Activated CD4-positive, alpha-beta T cell treated with anti-CD3 and anti-CD28 coated beads, Interleukin-2, amount 50 U/mL, for 48 hours (primary cell): Measurements from ENCODE around the gene OBSCN.
"Not testable (repeated sequence)": the region's sequence is repeated elsewhere in the genome, so short reads cannot be mapped to it uniquely, and the experiment has no call there.

ENCODE experiments used
- DNase-seq, 2 experiments: peaks; one replicate each; pipeline ENCODE4 v3.0.0-alpha.2; 2020

Gene OBSCN

DNA sequence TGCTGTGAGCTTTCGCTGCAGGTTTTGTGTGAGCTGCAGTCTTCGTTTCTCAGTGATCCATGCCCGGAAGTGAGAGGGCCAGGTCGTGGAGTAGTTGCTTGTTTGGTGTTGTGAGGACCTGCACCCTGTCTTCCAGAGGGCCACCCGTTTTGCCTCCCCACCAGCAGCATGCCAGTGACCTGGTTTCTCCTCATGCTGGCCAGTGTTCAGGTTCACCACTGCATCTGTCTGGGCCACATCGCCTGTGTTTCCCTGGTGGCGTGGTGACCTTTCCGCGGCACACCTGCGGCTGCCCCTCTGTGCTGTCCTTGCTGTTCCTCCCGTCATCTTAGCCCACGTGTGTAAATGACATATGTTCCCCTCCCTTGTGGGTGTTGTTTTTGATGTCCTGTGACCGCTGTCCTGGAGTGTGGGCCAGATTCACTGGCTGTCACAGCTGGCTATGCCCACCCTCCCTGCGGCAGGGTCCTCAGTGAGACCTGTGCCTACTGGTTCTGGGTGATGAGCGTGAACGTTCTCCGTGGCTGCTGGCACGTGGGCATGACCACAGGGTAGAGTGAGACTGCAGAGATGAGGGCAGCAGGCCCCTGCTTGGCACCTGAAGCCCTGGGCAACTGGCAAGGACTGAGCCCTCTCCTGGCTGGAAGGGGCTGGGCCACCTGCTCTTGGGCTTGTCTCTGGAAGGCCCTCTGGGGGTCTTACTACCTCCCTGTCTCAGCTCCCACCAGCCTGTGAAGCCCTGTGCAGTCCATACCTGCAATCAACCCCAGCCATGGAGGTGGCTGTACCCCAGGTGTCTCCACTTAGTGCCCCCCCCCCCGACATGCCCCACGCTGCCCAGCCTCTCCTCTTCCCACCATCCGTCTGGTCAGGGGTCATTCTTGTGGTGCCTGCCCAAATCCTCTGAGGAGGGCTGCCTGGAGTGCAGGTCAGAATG is 35.0 kb upstream of the OBSCN start:
- no peak for DNase-seq

DNA sequence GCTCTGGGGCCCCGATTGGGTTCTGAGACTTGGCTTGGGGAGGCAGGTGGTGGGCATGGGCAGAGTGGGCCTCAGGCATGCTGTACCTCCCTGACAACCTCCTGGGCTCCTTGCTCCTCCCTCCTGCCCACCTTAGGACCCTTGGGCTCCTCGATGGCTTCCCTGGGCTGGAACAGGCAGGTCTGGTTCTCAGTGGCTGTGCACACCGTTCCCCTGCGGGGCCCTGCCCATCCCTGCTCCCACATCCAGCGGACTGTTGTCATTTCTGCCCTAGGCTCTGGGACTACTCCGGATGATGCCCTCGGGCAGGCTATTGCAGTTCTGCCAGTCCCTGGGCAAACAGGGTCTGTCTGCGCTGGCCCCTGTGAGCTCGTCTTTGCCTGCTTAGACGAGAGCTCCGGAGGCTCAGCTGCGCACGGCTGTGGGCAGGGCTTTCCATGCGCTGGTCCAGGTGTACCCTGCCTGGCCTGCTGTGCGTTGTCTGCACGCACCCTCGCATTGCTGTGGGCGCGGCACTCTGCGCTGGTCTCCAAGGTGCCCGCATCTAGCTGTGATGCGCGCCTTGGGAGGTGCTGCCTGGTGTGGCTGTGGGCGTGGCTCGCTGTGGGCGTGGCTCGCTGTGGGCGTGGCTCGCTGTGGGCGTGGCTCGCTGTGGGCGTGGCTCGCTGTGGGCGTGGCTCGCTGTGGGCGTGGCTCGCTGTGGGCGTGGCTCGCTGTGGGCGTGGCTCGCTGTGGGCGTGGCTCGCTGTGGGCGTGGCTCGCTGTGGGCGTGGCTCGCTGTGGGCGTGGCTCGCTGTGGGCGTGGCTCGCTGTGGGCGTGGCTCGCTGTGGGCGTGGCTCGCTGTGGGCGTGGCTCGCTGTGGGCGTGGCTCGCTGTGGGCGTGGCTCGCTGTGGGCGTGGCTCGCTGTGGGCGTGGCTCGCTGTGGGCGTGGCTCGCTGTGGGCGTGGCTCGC is 34.0 kb upstream of the OBSCN start:
- DNase-seq = not testable (repeated sequence)

DNA sequence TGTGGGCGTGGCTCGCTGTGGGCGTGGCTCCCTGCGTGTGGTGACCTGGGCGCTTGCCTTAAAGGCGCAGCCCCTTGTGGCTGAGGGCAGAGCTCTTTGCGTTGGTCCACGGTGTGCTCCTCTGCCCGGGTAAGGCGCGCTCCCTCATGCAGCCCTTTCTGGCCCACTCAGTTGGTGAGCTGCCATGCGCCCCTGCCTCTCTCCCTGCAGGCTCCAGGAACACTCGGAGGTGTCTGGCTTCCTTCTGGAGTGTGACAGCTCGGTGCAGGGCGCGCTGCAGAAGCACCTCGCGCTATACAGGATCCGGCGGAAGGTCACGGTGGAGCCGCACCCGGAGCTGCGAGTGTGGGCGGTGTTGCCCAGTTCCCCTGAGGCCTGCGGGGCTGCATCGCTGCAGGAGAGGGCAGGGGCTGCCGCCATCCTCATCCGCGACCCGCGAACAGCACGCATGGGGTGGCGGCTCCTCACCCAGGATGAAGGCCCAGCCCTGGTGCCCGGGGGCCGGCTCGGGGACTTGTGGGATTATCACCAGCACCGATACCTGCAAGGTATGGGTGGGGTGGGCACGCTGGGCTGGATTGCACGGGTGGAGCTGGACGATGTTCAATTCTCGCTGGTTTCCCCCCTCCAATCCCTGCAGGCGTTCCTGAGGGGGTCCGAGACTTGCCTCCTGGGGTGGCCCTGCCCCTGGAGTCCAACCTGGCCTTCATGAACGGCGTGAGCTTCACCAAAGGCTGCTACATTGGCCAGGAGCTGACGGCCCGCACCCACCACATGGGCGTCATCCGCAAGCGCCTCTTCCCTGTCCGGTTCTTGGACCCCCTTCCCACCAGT is 33.1 kb upstream of the OBSCN start:
- no peak for DNase-seq

GRCh38 chr1:228175316-228176023 is 32.4 kb upstream of the OBSCN start:
- no peak for DNase-seq

DNA sequence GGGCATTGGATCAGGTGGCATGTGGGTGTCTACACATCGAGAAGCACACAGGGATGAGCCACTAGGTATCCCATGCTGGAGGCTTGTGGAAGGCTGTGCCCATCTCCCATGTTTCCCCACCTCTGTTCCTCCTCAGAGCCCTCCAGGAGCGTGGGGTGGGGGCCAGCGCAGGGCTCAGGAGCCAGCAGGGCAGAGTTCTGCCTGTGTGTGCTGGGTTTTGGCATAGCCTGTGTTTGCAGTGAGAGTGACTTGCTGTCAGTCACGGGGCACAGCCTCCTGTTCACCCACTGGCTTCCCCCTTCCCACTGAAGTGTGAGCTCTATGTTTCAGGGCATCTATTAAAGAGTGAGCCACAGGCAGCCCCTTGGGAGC is 31.8 kb upstream of the OBSCN start:
- no peak for DNase-seq

DNA sequence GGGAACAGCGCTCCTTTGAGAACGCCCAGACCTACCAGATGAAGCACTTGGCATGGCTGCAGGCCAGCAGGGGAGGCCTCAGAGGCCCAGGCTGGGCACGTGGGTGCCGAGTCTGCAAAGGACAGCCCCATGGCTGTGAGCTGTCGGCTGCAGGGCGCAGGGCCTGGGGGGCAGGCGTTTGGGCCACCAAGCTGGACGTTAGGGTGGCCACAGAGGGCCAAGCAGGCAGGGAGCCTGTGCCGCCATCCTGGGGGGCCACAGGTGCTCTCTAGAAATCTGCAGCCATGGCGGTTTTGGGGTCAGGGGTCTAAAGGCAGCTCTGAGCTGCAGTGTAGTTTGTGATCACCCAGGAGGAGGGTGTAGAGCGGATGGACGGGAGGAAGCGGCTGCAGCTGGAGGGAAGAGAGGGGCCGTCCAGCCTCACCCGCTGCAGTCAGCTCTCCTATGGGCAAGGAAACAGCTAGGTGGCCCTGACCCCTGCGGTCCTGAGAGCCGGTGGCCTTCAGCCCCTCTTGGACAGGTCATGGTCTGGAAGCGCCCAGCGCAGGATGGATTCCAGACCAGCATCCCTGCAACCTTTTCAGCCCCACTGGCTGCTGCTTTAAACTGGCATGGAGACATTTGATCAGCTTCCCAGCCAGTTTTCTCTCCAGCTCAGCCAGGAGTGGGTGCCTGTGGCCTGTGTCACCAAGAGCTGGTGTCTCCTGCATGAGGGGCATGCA is 31.2 kb upstream of the OBSCN start:
- DNase-seq = no peak

- no peak for DNase-seq
These were observed 30.7 kb upstream of the OBSCN start for GRCh38 chr1:228177183-228177475.

- DNase-seq = no peak
These were observed 29.8 kb upstream of the OBSCN start for GRCh38 chr1:228177721-228178710.

DNA sequence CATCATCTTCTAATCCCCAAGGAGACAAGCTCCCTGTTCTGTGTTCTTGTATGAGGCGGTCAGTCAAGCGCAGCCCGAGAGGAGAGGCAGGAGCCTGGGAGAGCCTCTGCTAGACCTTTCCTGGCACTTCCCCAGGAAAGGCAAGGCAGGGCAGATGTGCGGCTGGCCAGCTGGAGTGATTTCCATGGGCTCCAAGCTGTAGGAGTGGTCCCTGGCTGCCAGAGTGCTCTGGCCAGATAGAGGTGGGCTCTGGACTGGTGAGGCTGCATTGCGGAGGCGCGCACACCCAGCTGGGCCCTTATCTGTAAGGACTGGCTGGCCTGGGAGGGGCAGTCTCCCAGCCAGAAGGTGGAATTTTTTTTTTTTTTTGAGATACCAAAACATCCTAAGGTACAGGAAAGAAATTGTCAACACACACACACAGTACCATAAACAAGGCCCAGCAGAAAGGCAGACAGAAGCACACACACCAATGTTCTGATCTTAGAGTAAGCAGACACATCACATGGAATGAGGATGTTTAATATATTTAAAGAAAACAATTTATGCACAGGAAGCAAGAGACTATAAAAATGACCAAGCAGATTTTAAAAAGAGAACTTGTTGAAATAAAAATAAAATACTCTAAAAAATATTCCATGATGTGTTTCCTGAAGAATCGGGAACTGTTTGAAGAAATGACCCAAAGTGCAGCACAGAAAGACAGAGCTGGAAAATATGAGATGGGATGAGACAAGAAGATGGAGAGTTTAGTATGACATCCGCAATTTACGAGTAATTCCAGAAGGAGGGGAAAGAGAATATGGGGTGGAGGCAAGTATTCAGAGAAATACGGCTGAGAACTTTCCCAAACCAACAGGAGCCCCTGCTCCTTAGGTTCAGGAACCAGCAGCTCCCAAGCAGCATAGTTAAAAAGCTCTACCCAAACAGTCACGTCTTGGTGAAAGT is 28.8 kb upstream of the OBSCN start:
- no peak for DNase-seq

DNA sequence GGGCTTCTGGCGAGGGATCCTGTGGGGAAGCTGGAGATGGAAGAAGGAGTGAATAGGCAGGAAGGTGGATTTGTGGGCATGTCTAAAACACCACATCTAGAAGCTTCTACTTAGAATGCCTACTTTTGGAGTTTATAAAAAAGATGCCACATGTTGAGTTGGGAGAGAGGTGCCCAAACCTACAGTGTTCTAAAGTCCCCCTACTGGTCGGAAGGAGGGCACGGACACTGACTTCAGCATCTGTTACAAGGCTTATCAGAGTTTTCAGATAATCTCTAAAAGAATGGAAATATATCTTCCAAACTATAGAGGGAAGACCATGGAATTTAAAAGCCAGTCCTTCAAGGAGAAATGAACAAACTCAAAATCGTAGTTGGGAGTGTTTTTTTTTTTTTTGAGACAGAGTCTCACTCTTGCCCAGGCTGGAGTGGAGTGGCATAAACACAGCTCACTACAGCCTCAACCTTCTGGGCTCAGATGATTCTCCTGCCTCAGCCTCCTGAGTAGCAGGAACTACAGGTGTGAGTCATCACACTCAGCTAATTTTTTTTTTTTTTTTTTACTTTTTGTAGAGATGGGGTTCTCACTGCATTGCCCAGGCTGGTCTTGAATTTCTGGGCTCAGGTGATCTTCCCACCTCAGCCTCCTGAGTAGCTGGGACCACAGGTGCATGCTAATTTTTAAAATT is 27.4 kb upstream of the OBSCN start:
- no peak for DNase-seq

DNA sequence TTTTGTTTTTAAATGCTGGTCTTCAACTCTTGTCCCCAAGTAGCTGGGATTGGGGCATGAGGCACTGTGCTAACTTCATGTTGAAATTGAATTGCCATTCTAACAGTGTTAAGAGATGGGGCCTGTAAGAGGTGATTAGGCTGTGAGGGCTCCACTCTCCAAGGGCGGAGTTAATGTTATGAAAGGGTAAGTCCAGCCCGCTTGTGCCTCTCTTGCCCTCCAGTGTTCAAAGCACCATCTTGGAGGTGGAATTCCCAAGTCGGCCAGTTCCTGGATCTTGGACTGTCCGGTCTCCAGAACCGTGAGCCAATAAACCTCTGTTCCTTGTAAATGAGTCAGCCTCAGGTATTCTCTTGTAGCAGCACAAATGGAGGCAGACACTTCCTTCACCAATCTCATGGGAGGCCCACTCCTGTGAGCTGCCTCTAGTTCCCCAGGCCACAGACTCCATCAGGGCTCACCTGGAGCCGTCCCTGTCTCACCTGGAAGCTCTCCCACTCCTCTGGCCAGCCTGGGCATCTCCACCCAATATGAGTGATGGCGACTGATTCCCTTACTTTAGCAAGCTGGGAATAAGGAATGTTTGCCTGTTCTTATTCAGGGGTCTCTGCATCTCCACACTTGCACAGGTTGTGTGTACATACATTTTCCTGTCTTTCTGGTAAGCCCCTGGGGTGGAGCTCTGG is 26.7 kb upstream of the OBSCN start:
- DNase-seq = no peak

DNA sequence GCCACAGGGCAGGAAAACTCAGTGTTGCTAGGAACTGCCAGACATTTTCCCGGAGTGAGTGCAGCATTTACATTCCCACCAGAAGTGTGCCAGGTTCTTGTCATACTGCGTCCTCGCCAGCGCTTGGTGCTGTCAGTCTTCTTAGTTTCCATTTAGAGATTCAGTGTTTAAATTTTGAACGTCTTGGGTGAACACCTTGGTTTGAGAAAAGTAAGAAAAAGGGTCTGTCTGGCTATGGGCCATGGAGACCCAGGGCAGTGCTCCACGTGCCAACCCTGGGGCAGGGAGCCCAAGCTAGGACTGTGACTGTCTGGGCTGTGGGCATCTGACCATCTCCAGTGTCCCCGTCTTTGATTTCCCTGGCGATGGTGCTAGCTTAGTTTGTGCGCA is 26.2 kb upstream of the OBSCN start:
- DNase-seq = no peak

- DNase-seq = no peak
These were observed 25.4 kb upstream of the OBSCN start for GRCh38 chr1:228182296-228183030.

DNA sequence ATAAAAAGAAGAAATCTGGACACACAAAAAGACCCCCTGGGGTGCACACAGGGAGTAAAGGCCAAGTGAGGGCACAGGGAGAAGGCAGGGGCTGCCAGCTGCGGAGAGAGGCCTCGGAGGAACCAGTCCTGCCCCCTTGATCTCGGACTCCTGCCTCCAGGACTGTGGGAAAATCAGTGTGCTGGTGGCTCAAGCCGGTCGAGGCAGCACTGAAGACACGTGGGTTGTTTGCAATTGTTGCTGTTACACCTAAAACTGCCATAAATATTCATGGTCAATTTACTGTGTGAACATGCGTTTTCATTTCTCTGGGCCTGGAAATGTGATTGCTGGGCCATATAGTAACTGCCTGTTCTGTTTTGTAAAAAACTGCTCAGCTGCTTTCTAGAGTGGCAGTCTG is 23.7 kb upstream of the OBSCN start:
- DNase-seq = no peak

- DNase-seq = no peak
These were observed 22.2 kb upstream of the OBSCN start for GRCh38 chr1:228185641-228185965.

DNA sequence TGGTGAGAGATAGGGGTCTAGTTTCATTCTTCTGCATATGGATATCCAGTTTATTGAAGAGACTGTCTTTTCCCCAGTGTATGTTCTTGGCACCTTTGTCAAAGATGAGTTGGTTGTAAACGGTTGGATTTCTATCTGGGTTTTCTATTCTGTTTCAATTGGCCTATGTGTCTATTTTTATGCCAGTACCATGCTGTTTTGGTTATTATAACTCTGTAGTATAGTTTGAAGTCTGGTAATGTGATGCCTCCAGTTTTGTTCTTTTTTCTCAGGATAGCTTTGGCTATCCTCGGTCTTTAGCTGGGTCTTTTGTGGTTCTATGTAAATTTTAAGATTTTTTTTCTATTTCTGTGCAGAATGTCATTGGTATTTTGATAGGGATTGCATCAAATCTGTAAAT is 19.6 kb upstream of the OBSCN start:
- not testable (repeated sequence) for DNase-seq

GRCh38 chr1:228190182-228190581 is 17.7 kb upstream of the OBSCN start:
- no peak for DNase-seq
